Breast epithelium (tissue), 3 donors: ENCODE measurements around the gene DNAJB12.

ENCODE experiments used
- POLR2A ChIP-seq: fragments of 450-650 bp; IDR thresholded peaks from one replicate; pipeline ENCODE4 v1.6.1; 2016; ENCODE audit warnings: antibody characterized with exemption, mild to moderate bottlenecking, moderate library complexity
- POLR2AphosphoS5 ChIP-seq, 3 donors: sonication (generic); formaldehyde crosslinking; IDR thresholded peaks; one replicate each; pipeline ENCODE4 v1.6.1; 2017; ENCODE audit warnings: antibody characterized with exemption in 3 of 3

DNA sequence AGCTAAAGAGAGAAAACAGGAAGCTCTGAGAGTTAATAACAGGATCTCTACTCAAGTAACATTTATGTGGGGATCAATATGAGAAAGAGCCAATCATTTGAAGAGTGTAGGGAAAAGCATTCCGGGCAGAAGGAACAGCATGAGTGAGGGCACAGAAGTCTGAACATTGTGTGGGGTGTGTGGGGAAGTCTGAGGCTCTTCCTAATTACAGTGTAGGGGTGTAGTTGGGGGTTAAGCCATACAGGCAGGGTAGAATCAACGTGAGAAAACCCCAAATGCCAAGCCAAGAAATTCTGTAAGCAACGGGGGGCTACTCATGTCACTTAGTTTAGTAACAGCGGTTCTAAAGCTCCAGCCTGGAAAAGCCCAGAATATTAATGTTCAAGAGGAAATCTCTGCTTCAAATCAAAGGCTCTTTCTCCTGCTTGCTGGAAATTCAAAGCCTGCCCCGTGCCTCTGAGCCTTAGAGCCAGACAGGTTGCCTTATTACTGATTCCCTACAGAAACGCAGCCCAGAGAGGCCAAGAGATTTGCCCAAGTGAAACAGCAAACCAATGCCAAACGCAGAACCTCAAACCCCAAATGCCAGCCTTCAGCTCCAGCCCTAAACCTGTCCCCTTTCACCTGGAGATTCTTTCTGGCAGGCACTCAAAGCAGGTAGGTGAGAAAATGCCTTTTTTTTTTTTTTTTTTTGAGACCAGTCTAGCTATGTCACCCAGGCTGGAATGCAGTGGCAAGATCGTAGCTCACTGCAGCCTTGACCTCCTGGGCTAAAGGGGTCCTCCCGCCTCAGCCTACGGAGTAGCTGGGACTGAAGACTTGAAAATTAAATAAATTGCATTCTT lies 36.1 kb downstream of the DNAJB12 start:
- TF ChIP-seq POLR2A = no peak
- no peak for TF ChIP-seq POLR2AphosphoS5 (IDR thresholded peaks at IDR 0.05)
